ENCODE data around the gene PRR20A.
"Not testable (repeated sequence)": the region's sequence is repeated elsewhere in the genome, so short reads cannot be mapped to it uniquely, and the experiment has no call there.

The PRR20A gene

DNA sequence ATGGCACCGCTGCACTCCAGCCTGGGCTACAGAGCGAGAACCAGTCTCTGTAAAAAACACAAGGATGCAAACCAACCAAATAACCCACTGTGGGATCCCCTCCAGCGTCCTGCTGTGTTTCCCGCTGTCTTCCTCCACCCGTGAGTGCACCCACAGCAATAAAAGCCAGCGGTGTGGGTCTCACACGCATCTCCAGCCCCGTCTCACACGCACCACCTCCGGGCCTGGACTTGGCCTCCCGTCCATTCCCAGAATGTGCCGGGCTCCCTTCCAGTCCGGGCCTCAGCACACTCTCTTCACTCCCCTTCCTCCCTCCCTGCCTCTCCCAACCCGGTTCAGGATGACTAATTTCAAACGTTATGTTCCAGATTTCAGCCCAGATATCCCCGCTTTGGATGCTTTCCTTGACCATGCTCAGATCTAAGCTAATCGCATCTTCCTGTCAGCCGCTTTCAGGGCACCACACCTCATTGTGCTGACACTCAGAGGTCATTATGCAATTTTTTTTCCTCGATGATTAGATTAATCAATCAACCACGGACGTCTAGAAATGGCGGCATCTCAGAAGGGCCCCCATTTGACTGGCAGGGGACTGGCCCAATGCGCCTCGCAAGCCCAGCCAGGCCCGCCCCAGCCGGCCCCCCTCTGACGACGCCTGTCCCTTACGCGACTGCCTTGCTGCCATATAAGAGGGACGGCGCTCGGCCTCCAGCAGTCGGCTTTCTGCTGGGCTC lies at the start of gene PRR20A:
PRR20A (plus strand) TSS at position 684 of the 734 bp plus-strand sequence. CDS start 387 bp downstream, outside the sequence.
- not testable (repeated sequence) for DNase-seq (ENCODE audit: low read depth in 3 of 3)

DNA sequence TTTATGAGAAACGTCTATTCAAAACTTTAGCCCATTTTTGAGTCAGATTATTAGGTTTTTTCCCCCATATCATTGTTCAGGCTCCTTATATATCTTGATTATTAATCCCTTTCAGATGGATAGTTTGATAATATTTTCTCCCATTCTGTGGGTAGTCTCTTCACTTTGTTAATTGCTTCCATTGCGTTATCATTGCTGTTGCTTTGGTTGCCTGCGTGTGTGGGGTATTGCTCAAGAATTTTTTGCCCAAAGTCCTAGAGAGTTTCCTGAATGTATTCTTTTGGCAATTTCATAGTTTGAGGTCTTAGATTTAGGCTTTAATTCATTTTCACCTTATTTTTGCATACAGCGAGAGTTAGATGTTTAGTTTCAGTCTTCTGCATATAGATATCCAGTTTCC lies 25.8 kb upstream of the PRR20A start:
- no peak for DNase-seq (ENCODE audit: low read depth in 3 of 3)

DNA sequence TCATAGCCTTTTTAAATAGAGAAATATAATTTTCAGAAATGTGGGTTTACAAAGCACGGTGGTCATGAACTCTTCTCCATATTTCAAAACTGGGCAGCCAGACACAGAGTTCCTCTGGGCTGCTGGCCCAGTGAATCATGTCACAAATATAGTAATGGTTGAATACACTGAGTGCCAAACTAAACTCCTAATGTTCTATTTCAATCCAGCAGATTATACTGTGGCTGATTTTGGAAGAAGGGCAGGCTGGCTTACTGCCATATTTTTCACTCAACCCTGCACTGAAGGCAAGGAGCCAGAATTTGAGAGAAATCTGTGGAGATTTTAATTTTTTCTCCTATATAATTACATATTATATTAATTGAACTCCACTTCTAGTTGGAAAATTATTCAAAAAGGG lies 17.0 kb upstream of the PRR20A start:
- no peak for DNase-seq (ENCODE audit: low read depth in 3 of 3)

DNA sequence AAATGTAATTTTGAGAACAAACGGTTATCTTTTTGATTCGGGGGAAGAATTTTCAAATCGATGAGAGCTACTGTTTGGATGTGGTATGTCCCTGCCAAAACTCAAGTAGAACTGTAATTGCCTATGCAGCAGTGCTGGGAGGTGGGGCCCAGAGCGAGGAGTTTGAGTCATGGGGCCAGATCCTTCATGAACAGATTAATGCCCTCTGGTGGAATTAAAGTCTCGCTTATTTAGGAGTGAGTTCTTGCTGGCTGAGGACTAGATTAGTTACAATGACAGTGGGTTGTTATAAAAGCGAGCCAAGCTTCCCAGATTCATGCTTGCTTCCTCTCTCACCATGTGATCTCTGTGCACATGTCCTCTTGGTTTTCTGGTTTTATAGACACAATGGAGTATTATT lies 11.8 kb upstream of the PRR20A start:
- DNase-seq (ENCODE audit: low read depth in 3 of 3) = no peak

DNA sequence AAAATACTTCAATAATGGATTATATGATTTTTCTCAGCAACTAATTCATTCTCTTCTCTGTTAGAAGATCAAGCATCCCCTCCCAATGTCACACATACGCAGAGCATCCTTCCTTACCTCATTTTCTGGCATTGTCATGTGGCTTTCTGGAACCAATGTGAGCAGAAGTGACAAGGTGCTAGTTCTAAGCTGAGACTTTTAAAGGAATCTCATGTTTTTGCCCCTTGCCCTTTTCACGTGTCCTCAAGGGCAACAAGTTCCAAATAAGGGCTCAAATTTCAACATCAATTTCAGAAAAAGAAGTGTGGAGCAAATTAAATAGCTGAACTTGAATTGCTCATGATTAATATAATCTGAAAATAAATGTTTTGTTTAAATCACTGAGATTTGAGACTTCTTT lies 4.6 kb upstream of the PRR20A start:
- no peak for DNase-seq (ENCODE audit: low read depth in 3 of 3)

DNA sequence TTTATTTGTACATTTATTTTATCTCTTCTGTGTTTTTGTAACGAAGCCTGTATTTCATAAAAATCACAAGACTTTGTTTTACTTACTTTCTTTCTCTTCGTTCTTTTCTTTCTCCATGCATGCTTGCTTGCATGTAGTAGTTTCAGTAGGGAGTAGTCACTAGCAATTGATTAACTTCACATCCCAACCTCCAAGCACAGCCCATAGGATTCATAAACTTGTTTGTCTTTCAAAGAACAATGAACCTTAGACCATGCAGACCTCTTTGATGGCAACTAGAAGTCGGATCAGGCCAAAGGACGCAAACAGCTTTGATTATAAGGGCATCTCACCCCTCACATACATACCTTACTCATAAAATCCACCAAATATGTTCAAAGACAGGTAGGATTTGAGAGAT lies 3.1 kb upstream of the PRR20A start:
- DNase-seq (ENCODE audit: low read depth in 3 of 3) = no peak

DNA sequence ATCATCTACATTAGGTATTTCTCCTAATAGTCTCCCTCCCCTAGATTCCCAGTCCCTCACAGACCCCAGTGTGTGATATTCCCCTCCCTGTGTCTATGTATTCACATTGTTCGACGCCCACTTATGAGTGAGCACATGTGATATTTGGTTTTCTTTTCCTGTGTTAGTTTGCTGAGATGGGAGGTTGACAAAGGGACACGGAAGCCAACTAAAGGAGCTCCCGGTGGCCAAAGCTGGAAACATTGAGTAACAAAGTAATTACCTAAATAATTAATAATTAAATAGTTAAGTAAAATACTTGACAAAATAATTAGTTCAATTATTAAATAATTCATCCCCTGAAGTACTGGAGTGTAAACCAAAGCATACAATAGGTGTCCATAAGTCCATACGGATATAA lies 1.7 kb upstream of the PRR20A start:
- DNase-seq (ENCODE audit: low read depth in 3 of 3) = no peak

DNA sequence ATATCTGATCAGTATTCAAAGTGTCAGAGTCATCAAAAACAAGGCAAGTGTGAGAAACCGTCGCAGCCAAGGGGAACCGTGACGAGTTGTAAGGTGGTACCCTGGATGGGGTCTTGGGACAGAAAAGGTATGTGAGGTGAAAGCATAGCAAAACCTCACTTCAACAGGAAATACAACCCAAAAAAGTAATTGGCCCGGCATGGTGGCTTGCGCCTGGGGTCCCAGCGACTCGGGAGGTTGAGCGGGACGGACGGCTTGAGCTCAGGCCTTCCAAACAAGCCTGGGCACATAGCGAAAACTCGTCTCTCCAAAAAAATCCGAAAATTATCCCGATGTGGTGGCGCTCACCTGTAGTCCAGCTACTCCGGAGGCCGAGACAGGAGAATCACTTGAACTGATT lies 937 bp upstream of the PRR20A start:
- DNase-seq (ENCODE audit: low read depth in 3 of 3) = not testable (repeated sequence)

DNA sequence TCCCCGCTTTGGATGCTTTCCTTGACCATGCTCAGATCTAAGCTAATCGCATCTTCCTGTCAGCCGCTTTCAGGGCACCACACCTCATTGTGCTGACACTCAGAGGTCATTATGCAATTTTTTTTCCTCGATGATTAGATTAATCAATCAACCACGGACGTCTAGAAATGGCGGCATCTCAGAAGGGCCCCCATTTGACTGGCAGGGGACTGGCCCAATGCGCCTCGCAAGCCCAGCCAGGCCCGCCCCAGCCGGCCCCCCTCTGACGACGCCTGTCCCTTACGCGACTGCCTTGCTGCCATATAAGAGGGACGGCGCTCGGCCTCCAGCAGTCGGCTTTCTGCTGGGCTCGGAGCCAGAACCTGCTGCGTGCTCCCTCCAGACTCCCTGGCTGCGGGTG lies 6.5 kb downstream of the PRR20A start, which contains the start of gene PRR20B:
PRR20B (plus strand) TSS at position 301 of the 400 bp plus-strand sequence. CDS start 387 bp downstream, outside the sequence.
- not testable (repeated sequence) for DNase-seq (ENCODE audit: low read depth in 3 of 3)

DNA sequence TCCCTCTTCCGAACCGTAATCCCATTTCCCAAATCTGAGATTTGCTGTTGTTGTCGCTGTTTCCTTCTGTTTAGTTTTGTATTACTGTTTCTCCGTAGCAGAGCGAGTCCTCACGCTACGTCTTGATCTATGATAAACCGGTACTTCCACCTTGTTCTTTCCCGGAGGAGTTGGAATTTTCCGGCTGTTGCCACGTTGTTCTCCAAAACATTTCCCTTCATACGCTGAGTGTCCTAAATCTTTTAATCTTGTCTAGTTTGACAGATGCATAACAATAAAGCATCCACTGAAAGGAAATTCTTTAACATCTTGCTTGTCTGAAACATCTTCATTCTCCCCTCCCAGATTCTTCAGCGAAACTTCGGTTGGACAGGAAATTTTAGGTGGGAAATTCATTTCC lies 7.4 kb downstream of the PRR20A start:
- peak in 1 of 3 experiments; percentile 0 for DNase-seq (ENCODE audit: low read depth in 3 of 3)

DNA sequence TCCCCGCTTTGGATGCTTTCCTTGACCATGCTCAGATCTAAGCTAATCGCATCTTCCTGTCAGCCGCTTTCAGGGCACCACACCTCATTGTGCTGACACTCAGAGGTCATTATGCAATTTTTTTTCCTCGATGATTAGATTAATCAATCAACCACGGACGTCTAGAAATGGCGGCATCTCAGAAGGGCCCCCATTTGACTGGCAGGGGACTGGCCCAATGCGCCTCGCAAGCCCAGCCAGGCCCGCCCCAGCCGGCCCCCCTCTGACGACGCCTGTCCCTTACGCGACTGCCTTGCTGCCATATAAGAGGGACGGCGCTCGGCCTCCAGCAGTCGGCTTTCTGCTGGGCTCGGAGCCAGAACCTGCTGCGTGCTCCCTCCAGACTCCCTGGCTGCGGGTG lies 13.0 kb downstream of the PRR20A start, which contains the start of gene PRR20C:
PRR20C (plus strand) TSS at position 301 of the 400 bp plus-strand sequence. CDS start 387 bp downstream, outside the sequence.
- not testable (repeated sequence) for DNase-seq (ENCODE audit: low read depth in 3 of 3)

DNA sequence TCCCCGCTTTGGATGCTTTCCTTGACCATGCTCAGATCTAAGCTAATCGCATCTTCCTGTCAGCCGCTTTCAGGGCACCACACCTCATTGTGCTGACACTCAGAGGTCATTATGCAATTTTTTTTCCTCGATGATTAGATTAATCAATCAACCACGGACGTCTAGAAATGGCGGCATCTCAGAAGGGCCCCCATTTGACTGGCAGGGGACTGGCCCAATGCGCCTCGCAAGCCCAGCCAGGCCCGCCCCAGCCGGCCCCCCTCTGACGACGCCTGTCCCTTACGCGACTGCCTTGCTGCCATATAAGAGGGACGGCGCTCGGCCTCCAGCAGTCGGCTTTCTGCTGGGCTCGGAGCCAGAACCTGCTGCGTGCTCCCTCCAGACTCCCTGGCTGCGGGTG lies 19.6 kb downstream of the PRR20A start, which contains the start of gene PRR20D:
PRR20D (plus strand) TSS at position 301 of the 400 bp plus-strand sequence. CDS start 387 bp downstream, outside the sequence.
- not testable (repeated sequence) for DNase-seq (ENCODE audit: low read depth in 3 of 3)

DNA sequence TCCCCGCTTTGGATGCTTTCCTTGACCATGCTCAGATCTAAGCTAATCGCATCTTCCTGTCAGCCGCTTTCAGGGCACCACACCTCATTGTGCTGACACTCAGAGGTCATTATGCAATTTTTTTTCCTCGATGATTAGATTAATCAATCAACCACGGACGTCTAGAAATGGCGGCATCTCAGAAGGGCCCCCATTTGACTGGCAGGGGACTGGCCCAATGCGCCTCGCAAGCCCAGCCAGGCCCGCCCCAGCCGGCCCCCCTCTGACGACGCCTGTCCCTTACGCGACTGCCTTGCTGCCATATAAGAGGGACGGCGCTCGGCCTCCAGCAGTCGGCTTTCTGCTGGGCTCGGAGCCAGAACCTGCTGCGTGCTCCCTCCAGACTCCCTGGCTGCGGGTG lies 26.2 kb downstream of the PRR20A start, which contains the start of gene PRR20E:
PRR20E (plus strand) TSS at position 301 of the 400 bp plus-strand sequence. CDS start 387 bp downstream, outside the sequence.
- not testable (repeated sequence) for DNase-seq (ENCODE audit: low read depth in 3 of 3)

DNA sequence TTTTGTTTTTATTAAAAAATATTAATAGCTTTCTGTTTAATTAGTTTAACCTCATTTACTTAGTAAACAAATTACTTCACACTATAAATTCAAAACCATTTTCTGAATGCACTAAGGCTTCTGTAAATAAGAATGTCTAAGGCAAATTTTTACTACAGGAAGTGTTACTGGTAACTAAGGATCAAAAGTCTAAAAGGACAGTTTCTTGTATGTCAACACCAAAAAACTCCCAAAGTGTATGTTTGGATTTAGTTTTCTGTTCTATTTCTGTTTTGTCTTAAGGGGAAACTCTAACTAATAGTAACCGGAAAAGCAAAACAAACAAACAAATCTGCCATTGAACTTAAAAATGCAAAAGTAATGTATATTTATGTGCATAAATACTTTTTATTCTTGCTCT lies 50.9 kb downstream of the PRR20A start:
- DNase-seq (ENCODE audit: low read depth in 3 of 3) = no peak

Data from stimulated activated CD4-positive, alpha-beta T cell treated with anti-CD3 and anti-CD28 coated beads, TNF-alpha, amount 100 ng/mL, for 24 hours (primary cell).